Ascending aorta (tissue), 2 donors: ENCODE results near the gene SPECC1L. TPM values are rescaled to one million over a fixed set of nuclear protein-coding genes. Genes with fewer than 3 reads are reported as not detected.
A peak's percentile ranks its signal among the peaks of the same experiment; 100 is the strongest.
"Not testable (repeated sequence)": the region's sequence is repeated elsewhere in the genome, so short reads cannot be mapped to it uniquely, and the experiment has no call there.

ENCODE experiments used
- DNase-seq, 2 donors: peaks; one replicate each; pipeline ENCODE4 v3.0.0-alpha.2; 2019; ENCODE audit warnings: low spot score in 2 of 2
- H3K27ac ChIP-seq, 2 donors: fragments of 200-600 bp; sonication (generic); one replicate each; pipeline ENCODE4 v1.5.1; 2016 to 2017; ENCODE audit warnings: mild to moderate bottlenecking in 1 of 2
- H3K27me3 ChIP-seq: fragments of 200-600 bp; sonication (generic); one replicate; pipeline ENCODE4 v1.5.1; 2017
- H3K36me3 ChIP-seq, 2 donors: fragments of 200-600 bp; sonication (generic); one replicate each; pipeline ENCODE4 v1.5.1; 2016
- H3K4me1 ChIP-seq, 2 donors: fragments of 200-600 bp; sonication (generic); one replicate each; pipeline ENCODE4 v1.5.1; 2016 to 2017; ENCODE audit warnings: mild to moderate bottlenecking in 1 of 2
- H3K4me3 ChIP-seq, 2 donors: fragments of 200-600 bp; sonication (generic); one replicate each; pipeline ENCODE4 v1.5.1; 2016 to 2017; ENCODE audit warnings: mild to moderate bottlenecking in 1 of 2
- H3K9me3 ChIP-seq, 2 donors: fragments of 200-600 bp; sonication (generic); one replicate each; pipeline ENCODE4 v1.5.1; 2016
- CTCF ChIP-seq, 3 experiments: fragments of 200-600 bp in 2 of 3; fragments of 450-650 bp in 1 of 3; sonication (generic) in 2 of 3; IDR thresholded peaks; one replicate each; pipeline ENCODE4 v1.5.1; 2016 to 2019; ENCODE audit warnings: antibody characterized with exemption in 3 of 3, mild to moderate bottlenecking in 1 of 3, moderate library complexity in 1 of 3
- intact Hi-C: fragments of 100-400 bp; cut with DNase I; formaldehyde crosslinking; loops from one replicate; pipeline ENCODE4 v1.15.1; 2023
- total RNA-seq: library from RNA; depleted of rRNA; stranded (reverse); fragments of >200 nt; gene quantifications from one replicate; pipeline ENCODE4 v1.1.0, GENCODE V29; 2016

SPECC1L gene
- total RNA-seq, 1 donor from 2014 or later = 66.9 TPM

GRCh38 chr22:24247011-24247507 is 23.6 kb upstream of the SPECC1L start:
- H3K4me1 ChIP-seq = peaks cover 18 to 34% of the 10 kb centered on the region in 2 donors
- no peaks in the 10 kb centered on the region for H3K27me3 ChIP-seq
- TF ChIP-seq CTCF (IDR thresholded peaks at IDR 0.05) = no peak
- intact Hi-C loops = loop anchor here (1.0 to 10.0 kb wide), 3 partner anchors 40 to 142 kb away; no protein-coding TSS in a partner anchor
- H3K36me3 ChIP-seq = no peaks in the 10 kb centered on the region
- no peaks in the 10 kb centered on the region for H3K9me3 ChIP-seq
- no peak overlapping the region for H3K4me3 ChIP-seq
- no peak for DNase-seq
- H3K27ac ChIP-seq = peak overlapping the region; percentile 92 to 93

GRCh38 chr22:24247564-24248344 is 22.9 kb upstream of the SPECC1L start:
- H3K27me3 ChIP-seq = no peaks in the 10 kb centered on the region
- peak; percentile 82 to 97 for DNase-seq

GRCh38 chr22:24248611-24249010 is 22.0 kb upstream of the SPECC1L start:
- H3K4me1 ChIP-seq = peaks cover 18 to 34% of the 10 kb centered on the region in 2 donors
- H3K4me3 ChIP-seq, H3K27ac ChIP-seq, H3K36me3 ChIP-seq, DNase-seq, H3K9me3 ChIP-seq, H3K27me3 ChIP-seq: not testable (repeated sequence)
- intact Hi-C loops = loop anchor here (10.0 kb wide), 1 partner anchor 144 kb away; no protein-coding TSS in a partner anchor

More at GRCh38 chr22:24247564-24248344, 22.9 kb upstream of the SPECC1L start:
- no peak overlapping the region for H3K4me3 ChIP-seq
- peaks cover 18 to 34% of the 10 kb centered on the region in 2 donors for H3K4me1 ChIP-seq
- peak; percentile 82 to 98 (median 92) for TF ChIP-seq CTCF (IDR thresholded peaks at IDR 0.05)
- intact Hi-C loops = loop anchor here (1.0 to 10.0 kb wide), 3 partner anchors 40 to 143 kb away; no protein-coding TSS in a partner anchor
- no peaks in the 10 kb centered on the region for H3K9me3 ChIP-seq
- peak overlapping the region; percentile 92 to 93 for H3K27ac ChIP-seq
- no peaks in the 10 kb centered on the region for H3K36me3 ChIP-seq

GRCh38 chr22:24249413-24249812 is 21.2 kb upstream of the SPECC1L start:
- not testable (repeated sequence) for H3K27me3 ChIP-seq, H3K27ac ChIP-seq, H3K9me3 ChIP-seq, H3K36me3 ChIP-seq, DNase-seq, H3K4me3 ChIP-seq
- peaks cover 18 to 32% of the 10 kb centered on the region in 2 donors for H3K4me1 ChIP-seq
- intact Hi-C loops = loop anchor here (10.0 kb wide), 1 partner anchor 145 kb away; no protein-coding TSS in a partner anchor

GRCh38 chr22:24251286-24251685 is 19.3 kb upstream of the SPECC1L start:
- peak in 1 of 2 donors; percentile 27 for DNase-seq
- H3K27ac ChIP-seq, H3K4me3 ChIP-seq, H3K36me3 ChIP-seq, intact Hi-C loops, H3K9me3 ChIP-seq, H3K27me3 ChIP-seq: not testable (repeated sequence)
- peaks cover 5 to 15% of the 10 kb centered on the region in 2 donors for H3K4me1 ChIP-seq

- intact Hi-C loops, H3K4me1 ChIP-seq, H3K27ac ChIP-seq, H3K4me3 ChIP-seq, H3K27me3 ChIP-seq, H3K36me3 ChIP-seq, H3K9me3 ChIP-seq: not testable (repeated sequence)
- peak in 1 of 2 donors; percentile 31 for DNase-seq
Measured at GRCh38 chr22:24253126-24253525, 17.5 kb upstream of the SPECC1L start.

GRCh38 chr22:24256136-24256535 is 14.5 kb upstream of the SPECC1L start:
- H3K27ac ChIP-seq, H3K36me3 ChIP-seq, H3K4me1 ChIP-seq, H3K9me3 ChIP-seq, H3K4me3 ChIP-seq, H3K27me3 ChIP-seq, intact Hi-C loops: not testable (repeated sequence)
- peak in 1 of 2 donors; percentile 53 for DNase-seq

- peak in 1 of 2 donors; percentile 24 for DNase-seq
- H3K9me3 ChIP-seq, H3K27me3 ChIP-seq, H3K4me3 ChIP-seq, intact Hi-C loops, H3K4me1 ChIP-seq, H3K27ac ChIP-seq, H3K36me3 ChIP-seq: not testable (repeated sequence)
Measured at GRCh38 chr22:24256736-24257135, 13.9 kb upstream of the SPECC1L start.
